Amniotic stem cell (primary cell): ENCODE results near the gene USP3.

Experiments
- DNase-seq: peaks from one replicate; lab custom pipeline; 2025; lab: John Stamatoyannopoulos, UW

USP3 gene

GRCh38 chr15:63593705-63594671 is 89.6 kb downstream of the USP3 start:
- no peak for DNase-seq

- DNase-seq: no peak
Observed at GRCh38 chr15:63595065-63595464, 90.7 kb downstream of the USP3 start.

- no peak for DNase-seq
Observed at GRCh38 chr15:63595688-63596087, 91.3 kb downstream of the USP3 start.

- DNase-seq: no peak
Observed at GRCh38 chr15:63596676-63597037, 92.3 kb downstream of the USP3 start.

GRCh38 chr15:63597038-63597790 is 92.8 kb downstream of the USP3 start, which contains the start of gene FBXL22:
FBXL22 (plus strand) TSS chr15:63597387; CDS start chr15:63597393, 6 bp downstream.
- DNase-seq: no peak

GRCh38 chr15:63597821-63598220 is 93.4 kb downstream of the USP3 start:
- no peak for DNase-seq

GRCh38 chr15:63598473-63599400 is 94.3 kb downstream of the USP3 start:
- no peak for DNase-seq

- no peak for DNase-seq
Observed at GRCh38 chr15:63599401-63600000, 95.1 kb downstream of the USP3 start.

GRCh38 chr15:63600001-63600615 is 95.7 kb downstream of the USP3 start:
- DNase-seq: no peak

GRCh38 chr15:63600616-63601025 is 96.2 kb downstream of the USP3 start:
- peak; percentile 88 for DNase-seq

GRCh38 chr15:63601026-63601703 is 96.8 kb downstream of the USP3 start:
- no peak for DNase-seq

GRCh38 chr15:63601704-63602185 is 97.4 kb downstream of the USP3 start:
- DNase-seq: no peak

- DNase-seq: no peak
Observed at GRCh38 chr15:63602595-63602994, 98.2 kb downstream of the USP3 start.

GRCh38 chr15:63603516-63603915 is 99.1 kb downstream of the USP3 start:
- no peak for DNase-seq

GRCh38 chr15:63604281-63604680 is 99.9 kb downstream of the USP3 start:
- DNase-seq: no peak

- no peak for DNase-seq
Observed at GRCh38 chr15:63605036-63605435, 100.6 kb downstream of the USP3 start.

GRCh38 chr15:63605816-63606215 is 101.4 kb downstream of the USP3 start:
- no peak for DNase-seq

GRCh38 chr15:63606308-63606707 is 101.9 kb downstream of the USP3 start:
- DNase-seq: no peak

- DNase-seq: no peak
Observed at GRCh38 chr15:63608989-63609388, 104.6 kb downstream of the USP3 start.

GRCh38 chr15:63609448-63609847 is 105.1 kb downstream of the USP3 start:
- no peak for DNase-seq
